Measurements from ENCODE around the gene DHX16.

DNA sequence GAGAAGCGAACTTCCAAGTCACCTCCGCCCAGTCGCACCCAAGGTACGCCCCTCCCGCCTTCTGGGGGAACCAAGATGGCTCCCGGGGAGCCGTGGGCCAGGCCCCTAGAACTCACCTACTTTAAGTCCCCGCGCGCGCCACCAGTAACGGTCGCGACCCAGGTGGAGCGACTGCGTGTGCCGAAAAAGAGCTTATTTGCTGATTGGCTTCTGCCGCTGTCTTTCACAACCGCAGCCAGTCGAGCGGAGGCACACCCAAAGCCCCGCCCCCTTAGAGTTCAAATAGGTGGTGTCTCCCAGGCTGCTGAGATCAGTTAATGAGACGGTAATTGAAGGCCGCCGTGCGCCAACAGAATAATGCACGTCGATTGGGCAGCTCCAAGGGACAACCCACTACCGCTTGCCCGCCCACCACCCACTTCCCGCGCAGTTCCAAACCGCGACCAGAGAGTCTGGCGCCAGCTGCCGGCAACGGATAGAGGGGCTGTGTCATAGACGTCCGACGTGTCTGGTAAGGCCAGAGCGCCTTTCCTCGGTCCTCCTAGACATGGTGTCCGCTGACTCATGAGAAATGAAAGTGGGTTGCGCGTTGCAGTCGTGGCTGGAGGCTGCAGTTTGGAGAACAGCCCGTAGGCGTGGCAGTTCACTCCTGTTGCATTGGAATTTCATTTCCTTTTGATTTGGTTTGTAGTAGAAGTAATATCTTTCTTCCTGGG lies 44.5 kb upstream of the DHX16 start, which contains the start of gene MDC1:
- TF ChIP-seq, protein P1, sequence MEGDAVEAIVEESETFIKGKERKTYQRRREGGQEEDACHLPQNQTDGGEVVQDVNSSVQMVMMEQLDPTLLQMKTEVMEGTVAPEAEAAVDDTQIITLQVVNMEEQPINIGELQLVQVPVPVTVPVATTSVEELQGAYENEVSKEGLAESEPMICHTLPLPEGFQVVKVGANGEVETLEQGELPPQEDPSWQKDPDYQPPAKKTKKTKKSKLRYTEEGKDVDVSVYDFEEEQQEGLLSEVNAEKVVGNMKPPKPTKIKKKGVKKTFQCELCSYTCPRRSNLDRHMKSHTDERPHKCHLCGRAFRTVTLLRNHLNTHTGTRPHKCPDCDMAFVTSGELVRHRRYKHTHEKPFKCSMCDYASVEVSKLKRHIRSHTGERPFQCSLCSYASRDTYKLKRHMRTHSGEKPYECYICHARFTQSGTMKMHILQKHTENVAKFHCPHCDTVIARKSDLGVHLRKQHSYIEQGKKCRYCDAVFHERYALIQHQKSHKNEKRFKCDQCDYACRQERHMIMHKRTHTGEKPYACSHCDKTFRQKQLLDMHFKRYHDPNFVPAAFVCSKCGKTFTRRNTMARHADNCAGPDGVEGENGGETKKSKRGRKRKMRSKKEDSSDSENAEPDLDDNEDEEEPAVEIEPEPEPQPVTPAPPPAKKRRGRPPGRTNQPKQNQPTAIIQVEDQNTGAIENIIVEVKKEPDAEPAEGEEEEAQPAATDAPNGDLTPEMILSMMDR (IDR thresholded peaks at IDR 0.05): peak; percentile 50
- TF ChIP-seq EZH2 (IDR thresholded peaks at IDR 0.05; ENCODE audit: borderline replicate concordance, insufficient read depth, low read depth, low read length, poor library complexity, severe bottlenecking): no peak
